Activated CD4-positive, alpha-beta T cell treated with anti-CD3 and anti-CD28 coated beads, Interleukin-2, amount 10 ng/mL, durations not matched to agents 7 days and 5 days (primary cell): ENCODE measurements around the gene ITM2C. TPM values are rescaled to one million over a fixed set of nuclear protein-coding genes. Genes with fewer than 3 reads are reported as not detected.
A peak's percentile ranks its signal among the peaks of the same experiment; 100 is the strongest.

ENCODE experiments used
- CTCF ChIA-PET: fragments of 350-600 bp; sonication (Branson Sonifier 250); formaldehyde crosslinking; loops from one replicate; lab custom pipeline; 2021; ENCODE audit warnings: antibody characterized with exemption; lab: Charles Lee
- POLR2A ChIA-PET: fragments of 350-600 bp; sonication (Branson Sonifier 250); formaldehyde crosslinking; loops from one replicate; lab custom pipeline; 2021; ENCODE audit warnings: antibody characterized with exemption; lab: Charles Lee
- DNase-seq: peaks from one replicate; pipeline ENCODE4 v3.0.0-alpha.2; 2020
- H3K27ac Mint-ChIP-seq: one replicate; pipeline ENCODE4 v1.8.0; 2021; ENCODE audit warnings: mild to moderate bottlenecking, moderate library complexity, mixed read lengths
- H3K27me3 Mint-ChIP-seq: one replicate; pipeline ENCODE4 v1.8.0; 2021; ENCODE audit warnings: mixed read lengths
- H3K36me3 Mint-ChIP-seq: one replicate; pipeline ENCODE4 v1.8.0; 2021; ENCODE audit warnings: low read depth, mixed read lengths
- H3K4me1 Mint-ChIP-seq: one replicate; pipeline ENCODE4 v1.8.0; 2021; ENCODE audit warnings: mixed read lengths
- H3K4me3 Mint-ChIP-seq: one replicate; pipeline ENCODE4 v1.8.0; 2021; ENCODE audit warnings: mild to moderate bottlenecking, moderate library complexity, mixed read lengths
- H3K9me3 Mint-ChIP-seq: one replicate; pipeline ENCODE4 v1.8.0; 2021; ENCODE audit warnings: mixed read lengths
- total RNA-seq, 2 experiments: library from RNA; stranded (reverse); gene quantifications; one replicate each; pipeline ENCODE4 v1.2.3, GENCODE V29; 2021

Gene ITM2C
- total RNA-seq, 2 experiments from 2014 or later = 29.4 to 30.4 TPM

DNA sequence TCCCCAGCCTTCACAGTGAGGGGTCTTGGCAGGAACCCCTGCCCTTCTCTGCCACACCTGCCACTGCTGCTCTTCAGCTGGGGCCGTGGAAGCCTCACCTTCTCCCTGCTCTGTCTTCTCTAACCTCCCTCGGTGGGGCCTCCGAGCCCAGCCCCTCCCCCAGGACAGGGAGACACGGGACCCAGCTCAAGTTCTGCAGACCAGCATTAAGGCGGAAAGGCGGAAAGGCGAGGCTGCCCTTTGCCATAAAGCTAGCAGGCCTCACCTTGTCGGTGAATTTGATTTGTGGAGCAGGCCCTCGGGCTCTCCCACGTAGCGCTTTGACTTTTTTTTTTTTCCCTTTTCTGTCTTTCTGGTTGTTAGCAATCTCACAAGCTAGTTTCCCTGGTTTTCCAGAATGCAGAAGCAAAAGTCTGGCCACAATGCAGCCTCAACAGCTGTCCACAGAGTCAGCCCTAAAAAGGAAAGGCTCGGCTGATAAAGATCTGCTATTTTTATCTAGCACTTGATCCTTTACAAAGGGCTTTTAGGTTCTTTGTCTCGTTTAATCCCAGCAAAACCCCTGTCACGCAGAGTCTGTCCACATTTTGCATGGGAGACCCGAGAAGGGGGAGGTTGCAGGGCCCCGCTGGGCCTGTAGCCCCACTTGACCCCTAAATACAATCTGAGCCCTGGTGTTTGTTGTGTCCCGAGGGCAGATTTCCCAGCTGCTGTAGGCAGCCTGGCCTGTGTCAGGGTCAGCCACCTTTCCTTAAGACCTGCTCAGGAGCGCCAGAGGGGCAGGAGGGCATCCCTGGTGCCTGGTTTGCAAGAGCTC, 6.0 kb downstream of the ITM2C start:
- POLR2A ChIA-PET = no interaction called here
- no peaks in the 10 kb centered on the region for H3K36me3 Mint-ChIP-seq
- no peak overlapping the region for H3K27ac Mint-ChIP-seq
- DNase-seq = no peak
- H3K4me1 Mint-ChIP-seq = peaks cover 37% of the 10 kb centered on the region
- CTCF ChIA-PET = interaction anchor here (0.7 to 0.8 kb wide), 2 partner anchors 8 to 14 kb away, joined by 3 read pairs; no protein-coding TSS in a partner anchor
- no peaks in the 10 kb centered on the region for H3K27me3 Mint-ChIP-seq
- no peak overlapping the region for H3K4me3 Mint-ChIP-seq
- no peaks in the 10 kb centered on the region for H3K9me3 Mint-ChIP-seq

DNA sequence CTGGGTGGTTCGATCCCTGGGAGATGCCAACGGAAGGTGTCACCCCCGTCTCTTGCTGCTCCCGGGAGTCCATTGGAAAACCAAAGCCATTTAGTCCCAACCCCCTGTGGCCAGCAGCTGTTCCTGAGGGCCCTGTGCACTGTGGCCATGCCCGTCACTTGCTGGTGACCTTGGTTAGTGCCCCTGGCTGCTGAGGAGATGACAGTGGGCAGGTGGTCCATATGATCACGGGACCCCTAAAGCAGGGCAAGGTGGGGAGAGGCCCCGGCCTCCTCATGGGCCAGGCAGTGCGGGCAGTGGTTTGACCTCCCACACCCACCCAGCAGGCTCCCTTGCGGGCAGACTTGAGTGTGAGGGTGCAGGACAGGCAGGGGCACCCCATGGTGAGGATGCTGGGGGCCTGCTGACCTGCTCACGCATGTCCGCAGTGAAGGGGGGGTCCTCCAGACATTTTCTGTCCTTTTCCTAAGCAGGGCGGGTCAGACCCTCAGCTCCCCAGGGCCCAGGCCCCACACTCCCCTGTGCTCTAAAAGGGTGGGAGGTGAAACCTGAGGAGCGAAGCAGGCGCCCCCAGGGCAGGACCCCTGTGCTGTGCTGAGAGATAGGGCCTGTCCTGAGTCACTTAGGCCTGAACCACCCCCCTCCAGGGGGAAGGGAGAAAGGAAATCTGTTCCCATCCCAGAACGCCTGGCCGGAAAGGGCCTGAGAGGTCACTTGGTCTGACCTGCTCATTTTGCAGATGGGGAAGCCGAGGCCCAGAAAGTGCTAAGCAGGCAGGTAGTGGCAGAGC, 6.8 kb downstream of the ITM2C start:
- H3K27ac Mint-ChIP-seq = no peak overlapping the region

GRCh38 chr2:230872151-230872967, 7.6 kb downstream of the ITM2C start:
- Mint-ChIP-seq H3K9me3 (no peaks in the 10 kb centered on the region), H3K4me1 (peaks cover 32% of the 10 kb centered on the region), H3K27me3 (no peaks in the 10 kb centered on the region), H3K4me3 (no peak overlapping the region), H3K36me3 (no peaks in the 10 kb centered on the region), H3K27ac (no peak overlapping the region)
- CTCF ChIA-PET = interaction anchor here (1.1 kb wide), 1 partner anchor 14 kb away, joined by 4 read pairs; no protein-coding TSS in a partner anchor
- POLR2A ChIA-PET = no interaction called here
- no peak for DNase-seq

More for the DNA sequence above, 6.8 kb downstream of the ITM2C start:
- no peaks in the 10 kb centered on the region for H3K36me3 Mint-ChIP-seq
- no peaks in the 10 kb centered on the region for H3K9me3 Mint-ChIP-seq
- no peak overlapping the region for H3K4me3 Mint-ChIP-seq
- CTCF ChIA-PET = interaction anchor here (0.7 kb wide), 1 partner anchor 15 kb away, joined by 3 read pairs; no protein-coding TSS in a partner anchor
- POLR2A ChIA-PET = no interaction called here
- DNase-seq = no peak
- H3K4me1 Mint-ChIP-seq = peaks cover 32% of the 10 kb centered on the region
- H3K27me3 Mint-ChIP-seq = no peaks in the 10 kb centered on the region

- H3K27me3 Mint-ChIP-seq = no peaks in the 10 kb centered on the region
- no peak for DNase-seq
- H3K9me3 Mint-ChIP-seq = no peaks in the 10 kb centered on the region
- ChIA-PET CTCF (interaction anchor here (1.1 to 1.2 kb wide), 2 partner anchors 9 to 13 kb away, joined by 4 read pairs; no protein-coding TSS in a partner anchor), POLR2A (no interaction called here)
- H3K36me3 Mint-ChIP-seq = no peaks in the 10 kb centered on the region
- H3K4me1 Mint-ChIP-seq = peaks cover 39% of the 10 kb centered on the region
- H3K27ac Mint-ChIP-seq = peak overlapping the region; percentile 54
- H3K4me3 Mint-ChIP-seq = no peak overlapping the region
These were observed 8.4 kb downstream of the ITM2C start for GRCh38 chr2:230872968-230873660.

DNA sequence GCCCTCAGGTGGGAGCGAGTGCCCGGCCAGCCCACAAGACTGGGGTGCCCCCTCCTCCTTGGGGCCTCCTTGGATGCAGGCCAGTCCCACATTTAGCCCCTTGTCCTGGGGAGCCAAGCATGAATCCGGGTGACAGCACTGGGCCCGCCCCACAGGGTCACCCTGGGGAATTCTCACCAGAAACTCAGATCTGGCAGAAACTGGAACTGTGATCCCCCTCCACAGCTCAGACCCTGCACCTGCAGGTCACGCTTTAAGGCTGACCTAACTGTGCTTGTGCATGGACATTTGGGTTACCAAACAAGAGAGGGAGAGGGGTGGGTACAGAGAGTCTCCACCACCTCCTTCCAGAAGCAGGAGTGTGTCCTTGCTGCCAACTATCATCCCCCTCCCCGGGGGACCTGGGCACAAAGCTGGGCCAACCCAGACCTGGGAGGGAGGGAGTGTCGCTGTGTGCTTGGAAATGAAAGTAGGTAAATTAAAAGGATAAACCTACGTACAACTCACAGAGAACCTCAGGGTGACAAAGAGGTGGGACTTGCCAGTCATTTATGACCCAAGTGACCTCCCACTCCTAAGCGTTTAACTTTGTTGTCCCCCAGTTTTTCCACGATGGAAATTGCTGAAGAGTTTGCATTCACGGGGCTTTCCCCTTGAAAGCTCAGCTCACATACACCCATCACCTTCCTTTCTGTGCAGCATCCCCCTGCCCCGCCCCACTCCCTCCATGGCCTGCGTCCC, 9.1 kb downstream of the ITM2C start:
- H3K27me3 Mint-ChIP-seq = no peaks in the 10 kb centered on the region
- no peaks in the 10 kb centered on the region for H3K9me3 Mint-ChIP-seq
- CTCF ChIA-PET = interaction anchor here (0.5 to 1.2 kb wide), 3 partner anchors 9 to 39 kb away, joined by 3 to 4 read pairs (median 4); no protein-coding TSS in a partner anchor
- peak overlapping the region; percentile 54 for H3K27ac Mint-ChIP-seq
- H3K4me1 Mint-ChIP-seq = peaks cover 41% of the 10 kb centered on the region
- H3K36me3 Mint-ChIP-seq = no peaks in the 10 kb centered on the region
- POLR2A ChIA-PET = no interaction called here
- peak; percentile 6 for DNase-seq
- no peak overlapping the region for H3K4me3 Mint-ChIP-seq

DNA sequence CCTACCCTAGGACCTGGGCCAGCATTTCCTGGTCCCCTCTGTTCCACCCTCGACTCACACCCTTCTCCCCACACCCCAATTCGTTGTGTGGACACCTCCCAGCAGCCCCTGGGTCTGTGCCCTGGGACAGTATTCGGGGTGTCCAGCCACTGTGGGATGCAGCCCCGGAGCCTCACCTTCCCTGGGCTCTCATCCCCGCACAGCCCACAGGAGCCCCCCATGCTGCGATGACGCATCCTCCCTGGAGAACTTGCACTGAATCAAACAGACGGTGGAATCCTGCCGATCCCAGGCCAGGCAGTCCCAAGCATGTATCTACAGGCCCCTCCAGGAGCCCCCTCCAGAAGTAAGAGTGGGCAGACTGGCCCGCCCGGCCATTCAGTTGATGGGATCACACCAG, 9.7 kb downstream of the ITM2C start:
- Mint-ChIP-seq H3K27me3 (no peaks in the 10 kb centered on the region), H3K4me3 (no peak overlapping the region), H3K4me1 (peaks cover 40% of the 10 kb centered on the region), H3K27ac (no peak overlapping the region), H3K9me3 (no peaks in the 10 kb centered on the region), H3K36me3 (no peaks in the 10 kb centered on the region)
- DNase-seq = peak; percentile 1
- POLR2A ChIA-PET = no interaction called here
- CTCF ChIA-PET = interaction anchor here (0.8 to 1.2 kb wide), 2 partner anchors 8 to 23 kb away, joined by 4 read pairs; no protein-coding TSS in a partner anchor

DNA sequence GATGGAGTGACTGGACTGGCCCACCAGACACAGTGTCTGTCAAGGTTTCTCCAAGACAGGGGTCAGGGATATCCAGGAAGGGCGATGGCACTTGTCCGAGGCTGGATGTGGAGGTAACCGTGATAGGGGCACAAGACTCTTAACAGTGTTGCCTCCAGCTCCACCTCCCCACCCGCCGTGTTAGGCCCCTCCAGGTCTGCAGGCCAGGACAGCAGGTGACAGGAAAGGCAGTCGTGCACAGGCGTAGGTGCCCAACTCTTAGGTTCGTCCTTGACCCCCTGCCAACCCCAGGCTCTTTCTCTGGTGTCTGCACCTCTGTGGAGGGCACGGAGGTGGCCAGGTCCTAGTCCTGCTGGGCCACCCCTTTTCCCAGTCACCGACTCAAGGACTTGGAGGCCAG, 10.1 kb downstream of the ITM2C start:
- CTCF ChIA-PET = no interaction called here
- H3K36me3 Mint-ChIP-seq = no peaks in the 10 kb centered on the region
- no peaks in the 10 kb centered on the region for H3K27me3 Mint-ChIP-seq
- POLR2A ChIA-PET = no interaction called here
- H3K4me3 Mint-ChIP-seq = no peak overlapping the region
- peak; percentile 5 for DNase-seq
- H3K4me1 Mint-ChIP-seq = peaks cover 39% of the 10 kb centered on the region
- no peaks in the 10 kb centered on the region for H3K9me3 Mint-ChIP-seq
- H3K27ac Mint-ChIP-seq = no peak overlapping the region

- POLR2A ChIA-PET = no interaction called here
- Mint-ChIP-seq H3K4me3 (no peak overlapping the region), H3K9me3 (no peaks in the 10 kb centered on the region), H3K4me1 (peaks cover 35% of the 10 kb centered on the region), H3K27ac (no peak overlapping the region), H3K36me3 (no peaks in the 10 kb centered on the region), H3K27me3 (no peaks in the 10 kb centered on the region)
- peak; percentile 5 for DNase-seq
- CTCF ChIA-PET = no interaction called here
These were observed 10.9 kb downstream of the ITM2C start for GRCh38 chr2:230875347-230876315.

GRCh38 chr2:230877116-230877758, 12.5 kb downstream of the ITM2C start:
- Mint-ChIP-seq H3K4me1 (peaks cover 35% of the 10 kb centered on the region), H3K4me3 (no peak overlapping the region)
- CTCF ChIA-PET = no interaction called here

More at GRCh38 chr2:230877116-230877758, 12.5 kb downstream of the ITM2C start:
- H3K27ac Mint-ChIP-seq = peak overlapping the region; percentile 82
- H3K36me3 Mint-ChIP-seq = no peaks in the 10 kb centered on the region
- H3K9me3 Mint-ChIP-seq = no peaks in the 10 kb centered on the region
- H3K27me3 Mint-ChIP-seq = no peaks in the 10 kb centered on the region
- POLR2A ChIA-PET = interaction anchor here (0.5 kb wide), 1 partner anchor 381 kb away, joined by 5 read pairs; no protein-coding TSS in a partner anchor
- DNase-seq = peak; percentile 6
